Lower leg skin (tissue), 4 donors: ENCODE results near the gene TCF7L2. TPM values are rescaled to one million over a fixed set of nuclear protein-coding genes. Genes with fewer than 3 reads are reported as not detected.
A peak's percentile ranks its signal among the peaks of the same experiment; 100 is the strongest.

Source experiments
- DNase-seq, 2 donors: peaks; one replicate each; pipeline ENCODE4 v3.0.0-alpha.2; 2019; ENCODE audit warnings: low spot score in 2 of 2
- H3K4me3 ChIP-seq: fragments of 200-600 bp; sonication (generic); 2 replicates; pipeline ENCODE4 v1.5.1; 2017; ENCODE audit warnings: mild to moderate bottlenecking, low read depth; ENCODE audit not compliant: poor library complexity, severe bottlenecking
- CTCF ChIP-seq, 3 donors: fragments of 450-650 bp; IDR thresholded peaks; one replicate each; pipeline ENCODE4 v1.5.1; 2016; ENCODE audit warnings: antibody characterized with exemption in 3 of 3, mild to moderate bottlenecking in 3 of 3, moderate library complexity in 2 of 3
- POLR2A ChIP-seq, 2 donors: fragments of 450-650 bp; IDR thresholded peaks; one replicate each; pipeline ENCODE4 v1.6.1; 2016 to 2017; ENCODE audit warnings: antibody characterized with exemption in 2 of 2, mild to moderate bottlenecking in 1 of 2, moderate library complexity in 1 of 2
- WGBS, 2 donors: methylation state at CpG; one replicate each; pipeline ENCODE4 v1.1.5; 2018; 5-methylcytosine and 5-hydroxymethylcytosine counted together
- intact Hi-C: fragments of 100-400 bp; cut with DNase I; formaldehyde crosslinking; loops from one replicate; pipeline ENCODE4 v1.15.0; 2023; ENCODE audit warnings: low total_unique reads
- total RNA-seq, 4 donors: library from RNA; depleted of rRNA; stranded (reverse); fragments of >200 nt; gene quantifications; one replicate each; pipeline ENCODE4 v1.1.0, GENCODE V29; 2016

The TCF7L2 gene
- total RNA-seq, 4 donors from 2014 or later, result 5.6 to 23.1 (median 16.2) TPM

DNA sequence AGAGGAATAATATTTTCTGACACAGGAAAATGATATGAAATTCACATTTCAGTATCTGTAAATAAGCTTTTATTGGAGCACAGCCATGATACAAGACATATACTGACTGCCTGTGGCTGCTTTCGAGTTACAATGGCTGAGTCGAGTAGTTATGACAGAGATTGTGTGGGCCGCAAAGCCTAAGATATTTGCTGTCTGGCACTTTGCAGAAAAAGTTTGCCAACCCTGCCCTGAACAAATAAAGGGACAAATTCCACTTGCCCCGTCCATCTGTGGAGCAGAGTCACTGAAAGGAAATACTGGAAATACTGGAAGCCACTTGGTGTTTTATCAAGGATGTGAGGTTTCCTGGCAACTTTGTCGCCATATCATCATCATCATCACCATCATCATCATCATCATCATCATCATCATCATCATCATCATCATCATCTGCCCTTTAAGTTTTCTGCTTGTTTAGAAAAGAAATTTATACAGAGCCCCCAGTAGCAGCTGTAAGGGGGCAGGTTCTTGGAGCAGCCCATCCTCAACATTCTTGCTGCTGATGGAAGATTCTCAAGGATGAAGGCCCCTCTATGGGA, 85.8 kb downstream of the TCF7L2 start:
- DNase-seq, result peak in 1 of 2 donors; percentile 46
- intact Hi-C loops, result no loop called here
- whole genome bisulfite sequencing, 2 donors, result 49 to 65% methylated on average over 5 of the region's 5 CpGs
- no peak overlapping the region for H3K4me3 ChIP-seq
- no peak for TF ChIP-seq POLR2A (IDR thresholded peaks at IDR 0.05)
- no peak for TF ChIP-seq CTCF (IDR thresholded peaks at IDR 0.05)

DNA sequence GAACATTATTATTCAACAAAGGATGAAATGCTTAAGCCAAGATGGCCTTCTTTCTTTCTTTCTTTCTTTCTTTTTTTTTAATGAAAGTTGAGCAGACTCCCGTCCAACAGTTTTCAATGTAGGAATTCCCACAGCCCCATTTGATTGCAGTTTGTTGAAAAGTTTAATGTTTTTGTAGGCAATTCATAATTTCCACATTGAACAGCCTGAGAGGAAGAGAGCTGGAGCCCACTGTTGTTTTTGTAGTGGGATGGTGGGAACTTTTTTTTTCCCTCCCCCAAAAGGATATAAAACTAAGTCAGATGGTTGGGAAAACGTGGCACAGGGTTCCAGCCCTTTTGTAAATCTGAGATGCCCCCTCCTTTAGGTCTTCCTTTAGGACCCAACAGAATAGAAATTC, 86.6 kb downstream of the TCF7L2 start:
- peak in 1 of 2 donors; percentile 32 for DNase-seq
- TF ChIP-seq POLR2A (IDR thresholded peaks at IDR 0.05), result no peak
- no peak for TF ChIP-seq CTCF (IDR thresholded peaks at IDR 0.05)
- WGBS, 2 donors, result 66 to 79% methylated on average over 2 of the region's 2 CpGs
- no peak overlapping the region for H3K4me3 ChIP-seq
- intact Hi-C loops, result no loop called here

DNA sequence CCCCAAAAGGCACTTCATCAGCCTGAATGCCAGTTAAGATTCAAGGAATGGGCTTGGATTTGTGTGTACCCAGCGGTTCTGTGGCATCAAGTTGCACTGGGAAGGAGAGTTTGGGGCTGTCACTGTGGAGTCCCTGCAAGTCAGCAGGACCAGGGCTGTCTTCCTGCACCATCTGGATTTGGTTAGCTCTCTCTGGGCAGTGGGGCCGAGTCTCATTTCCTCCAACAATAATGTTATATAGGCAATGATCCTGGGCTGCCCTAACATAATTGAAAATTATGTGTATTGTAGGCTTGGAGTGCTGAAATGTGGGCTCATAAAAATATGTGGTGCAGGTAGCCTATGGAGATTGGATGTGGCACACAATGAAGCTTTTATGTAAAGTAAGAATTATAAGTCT, 87.2 kb downstream of the TCF7L2 start:
- H3K4me3 ChIP-seq, result no peak overlapping the region
- peak in 1 of 2 donors; percentile 57 for DNase-seq
- WGBS, 2 donors, result 59 to 71% methylated on average over 2 of the region's 2 CpGs
- intact Hi-C loops, result no loop called here
- no peak for TF ChIP-seq POLR2A (IDR thresholded peaks at IDR 0.05)
- no peak for TF ChIP-seq CTCF (IDR thresholded peaks at IDR 0.05)

DNA sequence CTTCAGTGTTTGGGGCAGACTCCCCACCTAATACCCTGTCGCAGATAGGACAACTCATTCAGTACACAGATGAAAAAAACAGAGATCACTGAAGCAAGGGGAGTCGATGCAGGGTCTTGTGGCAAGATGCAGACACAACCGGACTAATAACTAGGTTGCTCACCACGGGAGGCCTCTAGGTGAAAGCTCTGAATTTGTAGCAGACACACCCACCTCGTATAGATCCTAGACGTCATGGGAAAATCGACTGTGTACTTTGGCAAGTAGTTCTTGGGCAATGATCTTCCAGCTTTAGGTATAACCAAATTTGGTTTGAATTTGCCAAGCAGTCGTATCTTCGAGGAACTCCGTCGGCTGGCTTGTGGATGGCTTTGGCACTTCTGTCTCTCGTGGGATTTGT, 88.1 kb downstream of the TCF7L2 start:
- no peak overlapping the region for H3K4me3 ChIP-seq
- DNase-seq, result peak in 1 of 2 donors; percentile 65
- 79 to 85% methylated on average over 12 of the region's 12 CpGs for WGBS, 2 donors
- intact Hi-C loops, result no loop called here
- no peak for TF ChIP-seq CTCF (IDR thresholded peaks at IDR 0.05)
- TF ChIP-seq POLR2A (IDR thresholded peaks at IDR 0.05), result no peak

- no peak for DNase-seq
- intact Hi-C loops, result no loop called here
- WGBS, 2 donors, result 87 to 90% methylated on average over 4 of the region's 4 CpGs
Observed at GRCh38 chr10:113038985-113039384, 88.9 kb downstream of the TCF7L2 start.

More at GRCh38 chr10:113038985-113039384, 88.9 kb downstream of the TCF7L2 start:
- H3K4me3 ChIP-seq, result no peak overlapping the region
- no peak for TF ChIP-seq POLR2A (IDR thresholded peaks at IDR 0.05)
- no peak for TF ChIP-seq CTCF (IDR thresholded peaks at IDR 0.05)
